ENCODE data around the gene TAF5L.

DNA sequence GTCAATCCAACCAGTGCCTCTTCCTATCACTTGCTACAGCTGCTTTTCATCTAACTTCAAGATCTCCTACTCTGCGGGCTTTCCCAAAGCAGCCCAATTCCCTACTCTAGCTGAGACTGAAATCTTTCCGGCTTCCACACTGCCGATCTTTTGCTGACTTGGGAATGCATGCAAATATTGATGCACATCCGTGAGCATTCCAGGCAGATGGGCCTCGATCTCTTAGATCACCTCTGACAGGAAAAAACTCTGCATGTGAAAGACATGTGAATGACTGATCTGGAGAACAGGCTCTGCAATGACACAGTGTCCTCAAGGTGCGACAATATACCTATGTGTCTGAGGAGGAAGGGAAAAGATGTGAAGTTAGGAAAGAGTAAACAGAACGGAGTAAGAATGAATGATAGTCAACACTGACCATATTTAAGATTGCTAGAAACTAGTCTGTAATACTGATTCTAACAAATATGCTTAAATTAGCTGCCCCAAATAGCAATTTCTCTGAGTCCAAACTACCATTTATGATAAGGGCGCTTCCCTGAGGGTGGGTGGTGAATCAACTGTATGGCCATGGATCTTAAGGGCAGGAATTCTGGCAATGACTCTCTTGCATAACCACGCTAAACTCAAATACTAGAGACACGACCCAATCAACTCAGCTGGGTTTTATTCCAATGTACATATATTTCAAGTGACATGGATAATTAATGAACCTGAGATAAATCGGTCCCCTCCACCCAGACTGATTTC, 8.4 kb downstream of the TAF5L start:
- TF ChIP-seq USF1 (IDR thresholded peaks at IDR 0.05) (no peak), EGR1 (IDR thresholded peaks at IDR 0.05) (no peak), RAD21 (IDR thresholded peaks at IDR 0.05; ENCODE audit: low read depth) (no peak), EP300 (IDR thresholded peaks at IDR 0.05; ENCODE audit: borderline replicate concordance) (no peak), MAX (IDR thresholded peaks at IDR 0.05) (no peak)
- TF ChIP-seq, protein P1, sequence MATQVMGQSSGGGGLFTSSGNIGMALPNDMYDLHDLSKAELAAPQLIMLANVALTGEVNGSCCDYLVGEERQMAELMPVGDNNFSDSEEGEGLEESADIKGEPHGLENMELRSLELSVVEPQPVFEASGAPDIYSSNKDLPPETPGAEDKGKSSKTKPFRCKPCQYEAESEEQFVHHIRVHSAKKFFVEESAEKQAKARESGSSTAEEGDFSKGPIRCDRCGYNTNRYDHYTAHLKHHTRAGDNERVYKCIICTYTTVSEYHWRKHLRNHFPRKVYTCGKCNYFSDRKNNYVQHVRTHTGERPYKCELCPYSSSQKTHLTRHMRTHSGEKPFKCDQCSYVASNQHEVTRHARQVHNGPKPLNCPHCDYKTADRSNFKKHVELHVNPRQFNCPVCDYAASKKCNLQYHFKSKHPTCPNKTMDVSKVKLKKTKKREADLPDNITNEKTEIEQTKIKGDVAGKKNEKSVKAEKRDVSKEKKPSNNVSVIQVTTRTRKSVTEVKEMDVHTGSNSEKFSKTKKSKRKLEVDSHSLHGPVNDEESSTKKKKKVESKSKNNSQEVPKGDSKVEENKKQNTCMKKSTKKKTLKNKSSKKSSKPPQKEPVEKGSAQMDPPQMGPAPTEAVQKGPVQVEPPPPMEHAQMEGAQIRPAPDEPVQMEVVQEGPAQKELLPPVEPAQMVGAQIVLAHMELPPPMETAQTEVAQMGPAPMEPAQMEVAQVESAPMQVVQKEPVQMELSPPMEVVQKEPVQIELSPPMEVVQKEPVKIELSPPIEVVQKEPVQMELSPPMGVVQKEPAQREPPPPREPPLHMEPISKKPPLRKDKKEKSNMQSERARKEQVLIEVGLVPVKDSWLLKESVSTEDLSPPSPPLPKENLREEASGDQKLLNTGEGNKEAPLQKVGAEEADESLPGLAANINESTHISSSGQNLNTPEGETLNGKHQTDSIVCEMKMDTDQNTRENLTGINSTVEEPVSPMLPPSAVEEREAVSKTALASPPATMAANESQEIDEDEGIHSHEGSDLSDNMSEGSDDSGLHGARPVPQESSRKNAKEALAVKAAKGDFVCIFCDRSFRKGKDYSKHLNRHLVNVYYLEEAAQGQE (IDR thresholded peaks at IDR 0.05; ENCODE audit: low read depth): no peak

Measured in Ishikawa (cell line).